ENCODE measurements around the gene CNOT8.
"Not testable (repeated sequence)": the region's sequence is repeated elsewhere in the genome, so short reads cannot be mapped to it uniquely, and the experiment has no call there.

Gene CNOT8

DNA sequence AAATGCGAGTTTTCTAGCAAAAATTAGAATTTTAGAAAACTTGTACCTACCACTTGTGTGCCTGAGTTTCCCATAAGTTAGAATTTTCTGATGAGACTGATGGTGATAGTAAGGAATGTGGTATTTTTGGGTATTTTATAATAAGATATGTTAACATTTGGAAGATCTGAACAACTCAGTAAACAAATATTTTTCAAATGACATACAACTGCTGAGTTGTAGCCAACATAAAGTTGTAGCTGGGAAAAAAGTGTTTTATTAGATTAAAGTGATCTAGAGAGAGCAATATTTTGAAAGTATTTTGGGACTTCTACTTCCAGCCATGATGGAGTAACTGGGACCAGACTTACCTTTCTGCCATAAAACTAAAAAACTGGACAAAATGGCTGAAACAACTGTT is 41.6 kb downstream of the CNOT8 start:
- Mint-ChIP-seq H3K4me3 (no peak overlapping the region), H3K27me3 (no peaks in the 10 kb centered on the region), H3K36me3 (peaks cover 17% of the 10 kb centered on the region), H3K9me3 (ENCODE audit: low read depth) (no peaks in the 10 kb centered on the region), H3K4me1 (ENCODE audit: low read depth) (no peaks in the 10 kb centered on the region), H3K27ac (no peak overlapping the region)

- Mint-ChIP-seq H3K36me3 (peaks cover 12% of the 10 kb centered on the region), H3K4me1 (ENCODE audit: low read depth) (no peaks in the 10 kb centered on the region), H3K4me3 (no peak overlapping the region)
These were observed 42.8 kb downstream of the CNOT8 start for GRCh38 chr5:154901276-154901675.

GRCh38 chr5:154901913-154902312 is 43.5 kb downstream of the CNOT8 start:
- Mint-ChIP-seq H3K4me1 (ENCODE audit: low read depth) (no peaks in the 10 kb centered on the region), H3K4me3 (no peak overlapping the region), H3K27ac (no peak overlapping the region), H3K9me3 (ENCODE audit: low read depth) (no peaks in the 10 kb centered on the region), H3K27me3 (no peaks in the 10 kb centered on the region), H3K36me3 (peaks cover 10% of the 10 kb centered on the region)

More at GRCh38 chr5:154901276-154901675, 42.8 kb downstream of the CNOT8 start:
- Mint-ChIP-seq H3K9me3 (ENCODE audit: low read depth) (no peaks in the 10 kb centered on the region), H3K27ac (no peak overlapping the region), H3K27me3 (no peaks in the 10 kb centered on the region)

DNA sequence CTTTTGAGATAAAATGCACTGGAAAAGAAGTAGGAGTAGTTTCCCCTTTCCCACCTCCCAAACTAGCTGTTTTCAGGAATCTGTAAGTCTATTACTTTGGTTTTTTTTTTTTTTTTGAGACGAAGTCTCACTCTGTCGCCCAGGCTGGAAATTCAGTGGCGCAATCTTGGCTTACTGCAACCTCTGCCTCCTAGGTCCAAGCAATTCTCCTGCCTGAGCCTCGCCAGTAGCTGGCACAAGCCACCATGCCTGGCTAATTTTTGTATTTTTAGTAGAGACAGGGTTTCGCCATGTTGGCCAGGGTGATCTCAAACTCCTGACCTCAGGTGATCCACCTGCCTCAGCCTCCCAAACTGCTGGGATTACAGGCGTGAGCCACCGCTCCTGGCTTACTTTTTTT is 47.2 kb downstream of the CNOT8 start:
- peaks cover 10% of the 10 kb centered on the region for H3K36me3 Mint-ChIP-seq
- not testable (repeated sequence) for H3K4me1 Mint-ChIP-seq (ENCODE audit: low read depth); H3K4me3 Mint-ChIP-seq; H3K27ac Mint-ChIP-seq; H3K27me3 Mint-ChIP-seq; H3K9me3 Mint-ChIP-seq (ENCODE audit: low read depth)

DNA sequence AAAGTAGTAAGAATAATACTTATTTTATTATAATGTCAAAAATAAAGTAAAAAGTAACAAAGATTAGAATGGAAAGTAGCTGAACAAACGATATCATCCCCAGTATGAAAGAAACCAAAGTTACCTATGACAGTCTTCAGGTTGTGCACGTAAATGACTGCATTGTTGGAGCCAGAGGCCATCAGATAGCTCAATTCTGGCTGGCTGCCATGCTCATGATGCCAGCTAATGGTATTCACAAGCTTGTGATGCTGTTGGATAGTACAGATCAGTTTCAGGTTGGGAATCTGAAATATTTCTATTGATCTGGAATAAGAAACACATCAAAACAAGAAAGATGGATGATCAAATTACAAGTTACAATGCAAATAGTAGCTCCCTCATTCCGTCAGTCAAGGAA is 58.4 kb downstream of the CNOT8 start:
- H3K36me3 Mint-ChIP-seq = peaks cover 21% of the 10 kb centered on the region
- no peaks in the 10 kb centered on the region for H3K9me3 Mint-ChIP-seq (ENCODE audit: low read depth)
- no peak overlapping the region for H3K4me3 Mint-ChIP-seq
- no peaks in the 10 kb centered on the region for H3K27me3 Mint-ChIP-seq
- H3K27ac Mint-ChIP-seq = no peak overlapping the region
- no peaks in the 10 kb centered on the region for H3K4me1 Mint-ChIP-seq (ENCODE audit: low read depth)

DNA sequence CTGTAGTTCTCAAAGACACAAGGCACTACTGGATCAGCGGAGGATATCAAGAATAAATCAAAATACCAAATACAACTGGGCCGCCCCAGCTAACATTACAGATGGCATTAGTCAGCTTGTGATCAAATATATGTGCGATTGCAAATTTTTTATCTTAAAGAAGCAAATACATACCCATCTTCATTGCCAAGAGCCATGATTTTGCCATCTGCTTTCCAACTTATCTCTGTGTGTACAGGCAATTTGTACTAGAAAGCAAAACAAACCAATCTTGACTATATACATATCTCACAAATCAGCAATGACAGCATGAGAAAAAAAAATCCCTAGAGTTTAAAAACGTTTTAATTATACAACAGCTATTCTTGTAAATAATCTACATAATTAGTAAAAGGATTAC is 59.3 kb downstream of the CNOT8 start:
- Mint-ChIP-seq H3K9me3 (ENCODE audit: low read depth) (no peaks in the 10 kb centered on the region), H3K4me3 (no peak overlapping the region), H3K27ac (no peak overlapping the region), H3K4me1 (ENCODE audit: low read depth) (no peaks in the 10 kb centered on the region), H3K27me3 (no peaks in the 10 kb centered on the region), H3K36me3 (peaks cover 15% of the 10 kb centered on the region)

GRCh38 chr5:154923441-154924430 is 65.3 kb downstream of the CNOT8 start:
- H3K4me1 Mint-ChIP-seq (ENCODE audit: low read depth) = no peaks in the 10 kb centered on the region
- peaks cover 19% of the 10 kb centered on the region for H3K36me3 Mint-ChIP-seq
- H3K27me3 Mint-ChIP-seq = no peaks in the 10 kb centered on the region
- no peaks in the 10 kb centered on the region for H3K9me3 Mint-ChIP-seq (ENCODE audit: low read depth)
- no peak overlapping the region for H3K4me3 Mint-ChIP-seq
- no peak overlapping the region for H3K27ac Mint-ChIP-seq

Data from activated naive CD8-positive, alpha-beta T cell (primary cell).